GM21515 (cell line): ENCODE results near the gene CXorf51A.
"Not testable (repeated sequence)": the region's sequence is repeated elsewhere in the genome, so short reads cannot be mapped to it uniquely, and the experiment has no call there.

Experiments used
- ATAC-seq: cut with Tn5 transposase; IDR thresholded peaks from one replicate; pipeline ENCODE4 v1.9.1; 2021; ENCODE audit not compliant: unreplicated experiment

CXorf51A gene

DNA sequence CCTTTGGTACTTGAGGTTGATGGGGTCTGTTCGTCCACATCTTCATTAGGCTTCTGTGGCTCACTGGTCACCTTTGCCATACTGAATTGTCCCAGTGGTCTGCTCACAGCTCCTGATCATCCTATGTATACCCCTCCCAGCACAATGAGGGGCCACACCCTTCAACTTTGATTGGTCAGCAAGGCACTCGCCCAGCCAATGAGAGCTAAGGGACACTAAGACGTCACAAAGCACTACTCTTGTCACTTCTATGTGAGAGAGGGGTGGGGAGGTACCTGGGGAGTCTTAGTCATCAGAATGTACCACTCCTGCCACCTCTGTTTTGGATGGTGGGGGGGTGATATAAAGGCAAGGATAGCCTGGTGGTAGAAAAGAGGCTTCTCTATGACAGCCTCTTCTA is at the start of gene CXorf51A:
CXorf51A (minus strand) TSS at position 101 of the 400 bp plus-strand sequence; CDS start at position 80, 21 bp downstream.
- ATAC-seq: not testable (repeated sequence)

DNA sequence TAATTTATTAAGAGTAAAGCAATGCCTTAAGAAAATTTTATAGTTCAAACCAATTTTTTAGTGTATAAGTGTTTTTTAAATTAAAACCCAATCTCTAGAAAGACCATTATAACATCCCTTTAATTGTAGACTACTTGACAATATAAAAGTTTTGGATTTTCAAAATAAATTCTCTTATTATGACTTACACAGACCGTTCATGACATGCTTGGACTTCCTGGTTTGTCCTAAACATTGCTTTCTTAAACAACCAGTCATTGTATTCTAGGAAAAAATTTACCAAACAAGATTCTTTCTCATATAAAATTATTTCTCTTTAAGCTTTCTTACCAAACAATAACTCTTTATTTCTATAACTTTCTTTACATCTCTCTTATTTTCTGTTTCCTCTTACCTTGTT is 49.0 kb upstream of the CXorf51A start:
- ATAC-seq: no peak

DNA sequence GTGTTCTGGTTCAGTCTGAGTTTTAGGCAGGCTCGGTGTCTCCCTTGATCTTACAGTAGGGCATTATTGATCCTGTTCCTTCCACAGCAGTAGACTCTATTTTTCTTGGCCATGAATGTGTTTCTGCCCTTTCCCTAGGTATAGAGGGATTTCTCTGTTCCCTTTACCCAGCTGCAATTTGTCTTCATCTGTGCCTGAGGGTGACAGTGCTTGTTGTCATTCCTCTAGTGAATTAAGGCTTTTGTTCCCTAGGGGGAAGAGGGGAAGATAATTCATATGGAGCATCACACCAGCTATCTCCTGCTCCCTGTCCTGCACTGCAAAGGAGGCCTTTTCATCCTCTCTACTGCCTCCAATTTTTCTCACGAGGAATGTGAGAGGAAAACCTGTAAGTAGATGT is 39.7 kb upstream of the CXorf51A start:
- ATAC-seq: no peak

DNA sequence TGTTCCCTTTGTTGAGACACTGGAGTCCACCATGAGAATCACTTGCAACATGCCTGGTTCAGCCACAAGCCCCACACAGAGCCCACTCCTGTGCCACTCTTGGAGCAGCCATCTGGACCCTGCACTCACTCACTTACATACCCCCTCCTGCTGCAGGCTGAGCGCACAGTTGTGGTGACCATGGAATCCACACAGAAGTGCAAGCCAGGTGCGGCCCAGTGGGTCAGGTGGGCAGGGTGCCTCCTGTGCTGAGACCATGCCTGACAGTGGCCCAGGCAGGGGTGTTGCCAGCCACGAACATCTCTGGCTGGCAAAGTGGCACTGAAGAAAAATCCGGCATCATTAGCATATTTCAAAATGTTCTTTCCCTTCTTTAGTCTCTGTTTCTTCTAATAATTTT is 17.4 kb upstream of the CXorf51A start:
- no peak for ATAC-seq

DNA sequence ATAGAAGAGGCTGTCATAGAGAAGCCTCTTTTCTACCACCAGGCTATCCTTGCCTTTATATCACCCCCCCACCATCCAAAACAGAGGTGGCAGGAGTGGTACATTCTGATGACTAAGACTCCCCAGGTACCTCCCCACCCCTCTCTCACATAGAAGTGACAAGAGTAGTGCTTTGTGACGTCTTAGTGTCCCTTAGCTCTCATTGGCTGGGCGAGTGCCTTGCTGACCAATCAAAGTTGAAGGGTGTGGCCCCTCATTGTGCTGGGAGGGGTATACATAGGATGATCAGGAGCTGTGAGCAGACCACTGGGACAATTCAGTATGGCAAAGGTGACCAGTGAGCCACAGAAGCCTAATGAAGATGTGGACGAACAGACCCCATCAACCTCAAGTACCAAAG is 5.1 kb downstream of the CXorf51A start, which contains the start of gene CXorf51B:
CXorf51B (plus strand) TSS at position 301 of the 400 bp plus-strand sequence; CDS start at position 322, 21 bp downstream.
- not testable (repeated sequence) for ATAC-seq
